GM10266 (cell line): ENCODE results near the gene PPME1.

ENCODE experiments used
- DNase-seq: peaks from one replicate; pipeline ENCODE4 v3.0.0; 2012; ENCODE audit errors: extremely low spot score
- TF ChIP-seq, protein P1 (sequence below): IDR thresholded peaks from 2 replicates; pipeline ENCODE4 v1.5.1; 2012; ENCODE audit warnings: mild to moderate bottlenecking, low read depth; ENCODE audit not compliant: control insufficient read depth, insufficient read depth; ENCODE audit errors: missing control alignments

PPME1 gene

DNA sequence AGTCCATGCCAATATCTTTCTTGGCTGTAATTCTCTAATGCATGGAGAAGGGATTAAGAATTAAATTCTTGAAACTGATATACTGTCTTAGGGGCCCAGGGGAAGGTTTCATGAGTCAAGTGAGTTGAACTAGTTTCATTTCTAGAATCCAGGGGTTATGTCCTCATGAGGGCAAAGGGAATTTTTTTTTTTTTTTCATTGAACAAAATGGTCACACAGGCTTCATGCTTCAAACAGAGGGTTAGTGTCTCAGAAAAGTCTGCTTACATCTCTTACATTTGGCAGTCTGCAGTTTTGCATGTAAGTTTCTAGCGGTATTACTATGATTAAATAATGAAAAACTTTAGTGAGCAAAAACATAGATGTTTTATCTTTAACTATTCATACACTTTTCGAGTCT is 32.9 kb downstream of the PPME1 start:
- TF ChIP-seq, protein P1, sequence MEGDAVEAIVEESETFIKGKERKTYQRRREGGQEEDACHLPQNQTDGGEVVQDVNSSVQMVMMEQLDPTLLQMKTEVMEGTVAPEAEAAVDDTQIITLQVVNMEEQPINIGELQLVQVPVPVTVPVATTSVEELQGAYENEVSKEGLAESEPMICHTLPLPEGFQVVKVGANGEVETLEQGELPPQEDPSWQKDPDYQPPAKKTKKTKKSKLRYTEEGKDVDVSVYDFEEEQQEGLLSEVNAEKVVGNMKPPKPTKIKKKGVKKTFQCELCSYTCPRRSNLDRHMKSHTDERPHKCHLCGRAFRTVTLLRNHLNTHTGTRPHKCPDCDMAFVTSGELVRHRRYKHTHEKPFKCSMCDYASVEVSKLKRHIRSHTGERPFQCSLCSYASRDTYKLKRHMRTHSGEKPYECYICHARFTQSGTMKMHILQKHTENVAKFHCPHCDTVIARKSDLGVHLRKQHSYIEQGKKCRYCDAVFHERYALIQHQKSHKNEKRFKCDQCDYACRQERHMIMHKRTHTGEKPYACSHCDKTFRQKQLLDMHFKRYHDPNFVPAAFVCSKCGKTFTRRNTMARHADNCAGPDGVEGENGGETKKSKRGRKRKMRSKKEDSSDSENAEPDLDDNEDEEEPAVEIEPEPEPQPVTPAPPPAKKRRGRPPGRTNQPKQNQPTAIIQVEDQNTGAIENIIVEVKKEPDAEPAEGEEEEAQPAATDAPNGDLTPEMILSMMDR: no peak
- DNase-seq: no peak

DNA sequence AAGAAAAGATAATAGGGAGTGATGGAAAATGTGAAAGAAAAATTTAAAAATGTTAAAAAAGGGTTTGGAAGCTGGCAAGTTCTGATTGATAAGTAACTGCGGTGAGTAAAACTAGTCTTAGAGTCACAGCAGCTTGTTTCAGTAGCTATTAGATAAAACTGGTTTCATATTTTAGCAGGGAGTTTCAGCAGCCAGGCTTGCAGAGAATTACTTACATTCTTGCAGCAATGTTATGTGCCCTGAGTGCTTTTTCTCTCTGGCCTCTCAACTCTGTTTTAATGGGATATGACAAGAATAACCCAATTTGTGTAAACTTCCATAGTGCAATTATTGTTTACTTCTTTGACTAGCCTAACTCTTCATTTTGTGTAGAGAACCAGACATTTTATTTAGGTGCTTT is 33.6 kb downstream of the PPME1 start:
- DNase-seq: no peak
- TF ChIP-seq, protein P1: no peak

DNA sequence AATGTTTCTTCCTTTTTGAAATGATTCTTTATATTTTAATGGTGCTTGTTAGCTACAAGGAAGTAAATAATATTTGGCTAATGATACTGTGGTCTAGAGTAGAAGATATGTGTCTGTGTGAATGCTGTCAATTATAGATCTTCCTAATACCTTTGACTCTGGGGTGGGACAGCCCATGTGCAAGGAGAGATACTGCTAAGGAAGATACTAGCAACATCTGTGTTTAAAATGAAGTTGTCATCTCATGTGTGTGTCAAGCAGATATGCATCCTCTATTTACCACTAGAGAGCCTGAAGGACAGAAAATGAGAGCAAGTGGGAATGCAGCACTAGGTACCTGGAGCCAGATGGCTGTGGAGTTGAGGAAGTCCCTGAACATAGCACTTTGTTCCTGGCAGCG is 34.1 kb downstream of the PPME1 start:
- TF ChIP-seq, protein P1: no peak
- no peak for DNase-seq

- DNase-seq: no peak
- TF ChIP-seq, protein P1: no peak
Observed at GRCh38 chr11:74206746-74207145, 35.7 kb downstream of the PPME1 start.

DNA sequence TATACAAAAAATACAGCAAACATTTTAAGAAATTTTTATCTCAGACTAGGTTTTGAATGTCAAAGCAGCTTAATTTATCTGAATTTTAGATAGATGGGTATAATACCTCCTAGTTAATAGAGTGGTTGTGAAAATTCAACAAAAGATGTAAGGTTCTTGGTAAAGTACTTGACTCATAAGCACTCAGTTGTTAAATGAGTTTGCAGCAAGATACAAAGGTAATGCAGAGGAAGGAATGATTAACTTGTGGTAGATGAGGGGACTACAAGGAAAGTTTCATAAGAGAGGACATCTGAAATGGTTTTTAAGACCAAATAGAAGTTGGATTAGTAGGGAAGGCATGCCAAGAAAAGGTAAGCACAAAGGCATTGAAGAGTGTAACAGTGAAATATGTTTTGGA is 37.4 kb downstream of the PPME1 start:
- no peak for DNase-seq
- TF ChIP-seq, protein P1: no peak

DNA sequence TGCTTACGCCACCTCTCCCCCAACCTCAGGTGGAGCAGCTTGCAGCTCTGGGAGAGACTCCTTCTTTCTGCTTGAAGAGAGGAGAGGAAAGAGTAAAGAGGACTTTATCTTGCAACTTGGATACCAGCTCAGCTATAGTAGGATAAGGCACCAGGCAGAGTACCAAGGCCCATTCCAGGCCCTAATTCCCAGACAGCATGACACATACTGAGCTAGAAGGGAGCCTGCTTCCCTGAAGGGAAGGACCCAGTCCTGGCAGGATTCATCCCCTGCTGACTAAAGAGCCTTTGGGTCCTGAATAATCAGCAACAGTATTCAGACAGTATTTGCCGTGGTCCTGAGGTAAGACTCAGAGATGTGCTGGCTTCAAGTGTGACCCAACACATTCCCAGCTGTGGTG is 41.4 kb downstream of the PPME1 start:
- DNase-seq: no peak
- TF ChIP-seq, protein P1: no peak

DNA sequence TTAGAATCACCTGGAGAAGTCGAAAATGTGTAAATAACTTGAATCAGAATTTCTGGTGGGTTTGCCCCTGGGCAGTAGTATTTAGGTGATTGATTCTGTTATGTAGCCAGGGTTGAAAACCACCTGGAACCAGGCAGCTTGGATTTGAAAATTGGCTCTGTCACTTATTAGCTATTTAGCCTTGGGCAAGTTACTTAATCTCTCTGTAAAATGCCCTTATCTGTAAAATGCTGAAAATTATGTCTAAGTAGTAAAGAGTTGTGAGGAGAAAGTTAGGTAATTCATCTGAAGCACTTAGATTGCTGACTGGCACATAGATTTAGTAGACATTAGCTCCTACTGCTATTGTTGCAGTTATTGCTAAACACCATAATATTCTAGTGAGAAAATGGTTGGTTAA is 49.3 kb downstream of the PPME1 start:
- no peak for DNase-seq
- TF ChIP-seq, protein P1: no peak
